Endothelial cell of umbilical vein (primary cell): Measurements from ENCODE around the gene HSPA12A. TPM values are rescaled to one million over a fixed set of nuclear protein-coding genes. Genes with fewer than 3 reads are reported as not detected.

Experiments
- BruUV-seq: library from RNA; stranded (reverse); fragments of 400-500 nt; replicated peaks from 2 replicates; lab custom pipeline; 2021; lab: Mats Ljungman, UMichigan
- CTCF ChIA-PET: fragments of 300-600, 350-600 bp; sonication (Branson Sonifier 250); formaldehyde crosslinking; loops from one replicate; lab custom pipeline; 2021; ENCODE audit warnings: antibody characterized with exemption, inconsistent platforms; lab: Charles Lee
- POLR2A ChIA-PET: fragments of 300-600, 350-600 bp; sonication (Branson Sonifier 250); formaldehyde crosslinking; loops from one replicate; lab custom pipeline; 2021; ENCODE audit warnings: antibody characterized with exemption, inconsistent platforms; lab: Charles Lee
- DNase-seq: peaks from one replicate; pipeline ENCODE4 v3.0.0-alpha.2; 2011; ENCODE audit warnings: low read depth, low spot score
- FAIRE-seq: peaks from 2 replicates; lab custom pipeline; 2011; peaks lifted over from hg19 to GRCh38; lab: Jason Lieb, UNC
- H2AFZ ChIP-seq: 2 replicates; pipeline ENCODE4 v1.6.0; 2012; ENCODE audit warnings: low read depth, low read length, control low read depth, inconsistent platforms
- H3K27ac ChIP-seq: 2 replicates; pipeline ENCODE4 v1.5.1; 2011; ENCODE audit warnings: low read depth, mild to moderate bottlenecking, control low read depth, low read length, moderate library complexity; ENCODE audit not compliant: insufficient read depth
- H3K27me3 ChIP-seq, 2 experiments: 2 replicates each; pipeline versions ENCODE4 v1.6.0 to v1.6.1; 2011; ENCODE audit warnings: low read length in 2 of 2, mixed read lengths in 1 of 2; ENCODE audit not compliant: control insufficient read depth in 2 of 2, insufficient read depth in 2 of 2
- H3K36me3 ChIP-seq, 2 experiments: 2 replicates in 1 of 2; 3 replicates in 1 of 2; pipeline ENCODE4 v1.5.1; 2011; ENCODE audit warnings: low read length in 2 of 2, mild to moderate bottlenecking in 1 of 2, moderate library complexity in 1 of 2; ENCODE audit not compliant: control insufficient read depth in 2 of 2, insufficient read depth in 2 of 2; ENCODE audit errors: extremely low read depth in 1 of 2
- H3K4me1 ChIP-seq: 3 replicates; pipeline ENCODE4 v1.5.1; 2011; ENCODE audit warnings: mild to moderate bottlenecking, low read length; ENCODE audit not compliant: control insufficient read depth, insufficient read depth; ENCODE audit errors: extremely low read depth
- H3K4me2 ChIP-seq: 2 replicates; pipeline ENCODE4 v1.6.1; 2011; ENCODE audit warnings: low read length, control low read depth, mixed read lengths; ENCODE audit not compliant: insufficient read depth
- H3K4me3 ChIP-seq, 3 experiments: fragments of 200-600 bp in 1 of 3; sonication (generic), shearing (Covaris generic) in 1 of 3; replicated peaks in 1 of 3; 2 replicates each; pipeline ENCODE4 v1.5.1; 2011 to 2016; ENCODE audit warnings: control low read depth in 3 of 3, low read length in 3 of 3, mild to moderate bottlenecking in 2 of 3, inconsistent platforms in 1 of 3, low read depth in 1 of 3, moderate library complexity in 1 of 3; ENCODE audit not compliant: insufficient read depth in 1 of 3
- H3K79me2 ChIP-seq: 2 replicates; pipeline ENCODE4 v1.6.0; 2012; ENCODE audit warnings: low read length, inconsistent platforms; ENCODE audit not compliant: control insufficient read depth, insufficient read depth
- H3K9ac ChIP-seq: replicated peaks from 2 replicates; pipeline ENCODE3; 2011; ENCODE audit warnings: low read length, control low read depth; ENCODE audit not compliant: insufficient read depth; ENCODE audit errors: extremely low read depth
- H3K9me1 ChIP-seq: replicated peaks from 3 replicates; pipeline ENCODE4 v1.6.0; 2011; ENCODE audit warnings: mild to moderate bottlenecking, low read length; ENCODE audit not compliant: control insufficient read depth, insufficient read depth; ENCODE audit errors: extremely low read depth
- H3K9me3 ChIP-seq: replicated peaks from 2 replicates; pipeline ENCODE4 v1.5.1; 2012; ENCODE audit warnings: low read length, inconsistent platforms; ENCODE audit not compliant: control insufficient read depth, insufficient read depth
- H4K20me1 ChIP-seq: replicated peaks from 2 replicates; pipeline ENCODE3; 2011; ENCODE audit warnings: mild to moderate bottlenecking, low read length; ENCODE audit not compliant: control insufficient read depth, insufficient read depth; ENCODE audit errors: extremely low read depth
- CTCF ChIP-seq, 2 donors: IDR thresholded peaks; 1 replicate in 1 of 2; 2 replicates in 1 of 2; pipeline ENCODE4 v1.5.1; 2011; ENCODE audit warnings: low read length in 2 of 2, mild to moderate bottlenecking in 2 of 2, moderate library complexity in 2 of 2, control low read depth in 1 of 2, inconsistent platforms in 1 of 2, low read depth in 1 of 2; ENCODE audit not compliant: insufficient read depth in 1 of 2; ENCODE audit errors: extremely low read depth in 1 of 2
- EZH2 ChIP-seq: IDR thresholded peaks from 2 replicates; pipeline ENCODE4 v1.6.1; 2012; ENCODE audit warnings: borderline replicate concordance, low read depth, mild to moderate bottlenecking, moderate library complexity, low read length, inconsistent platforms; ENCODE audit not compliant: severe bottlenecking
- FOS ChIP-seq: IDR thresholded peaks from 2 replicates; pipeline ENCODE4 v1.6.1; 2011; ENCODE audit warnings: mild to moderate bottlenecking, low read length, moderate library complexity, borderline replicate concordance; ENCODE audit not compliant: insufficient read depth
- GATA2 ChIP-seq: IDR thresholded peaks from 2 replicates; pipeline ENCODE4 v1.7.0; 2011; ENCODE audit warnings: low read depth, mild to moderate bottlenecking, moderate library complexity, mixed read lengths, low read length; ENCODE audit not compliant: insufficient read length, insufficient read depth
- JUN ChIP-seq: IDR thresholded peaks from 2 replicates; pipeline ENCODE4 v1.6.1; 2011; ENCODE audit warnings: borderline replicate concordance, low read depth; ENCODE audit not compliant: insufficient read length, insufficient read depth
- MAX ChIP-seq: IDR thresholded peaks from 2 replicates; pipeline ENCODE4 v1.6.1; 2011; ENCODE audit not compliant: insufficient read depth, insufficient read length
- MYC ChIP-seq: IDR thresholded peaks from one replicate; pipeline ENCODE4 v1.6.1; 2011; ENCODE audit warnings: mild to moderate bottlenecking, low read depth, low read length
- POLR2A ChIP-seq: IDR thresholded peaks from 2 replicates; pipeline ENCODE4 v1.6.1; 2012; ENCODE audit warnings: low read depth, mild to moderate bottlenecking, control low read depth, low read length
- POLR2AphosphoS5 ChIP-seq: IDR thresholded peaks from 2 replicates; pipeline ENCODE4 v1.6.1; 2012; ENCODE audit warnings: low read depth, mild to moderate bottlenecking, control low read depth, low read length, moderate library complexity; ENCODE audit not compliant: insufficient read depth
- dilution Hi-C: fragments of 300-500 bp; cut with MboI; formaldehyde crosslinking; loops from one replicate; pipeline ENCODE4 v1.15.0; 2019; ENCODE audit warnings: low sequenced_read_pairs; ENCODE audit not compliant: extremely low pct_ligation_motif_present
- intact Hi-C: fragments of 100-400 bp; cut with micrococcal nuclease; formaldehyde crosslinking; loops from one replicate; pipeline ENCODE4 v1.10.0; 2022
- polyA plus RNA-seq, 4 experiments: library from polyadenylated mRNA; depleted of rRNA in 3 of 4; stranded (reverse) in 3 of 4; unstranded in 1 of 4; fragments of >200 nt; gene quantifications; 2 replicates each; pipeline versions ENCODE4 v1.2.1 to v1.2.3, GENCODE V29; 2011 to 2012; ENCODE audit warnings: missing spikeins in 1 of 4
- total RNA-seq: library from RNA; stranded (reverse); gene quantifications from 2 replicates; pipeline ENCODE4 v1.2.3, GENCODE V29; 2021

HSPA12A gene
- total and polyA plus RNA-seq, 2 donors (not counting 3 experiments of a cell fraction or from before 2014, with no cell fraction given) = 0.22 to 0.29 TPM

GRCh38 chr10:116626815-116627214, 115.6 kb downstream of the HSPA12A start:
- no peaks in the 10 kb centered on the region for H3K4me1 ChIP-seq
- no peaks in the 10 kb centered on the region for H3K27me3 ChIP-seq
- no peak for DNase-seq
- dilution Hi-C loops = no loop called here
- no peaks in the 10 kb centered on the region for H3K9me3 ChIP-seq
- H3K9ac ChIP-seq = no peak overlapping the region
- H2AFZ ChIP-seq = no peak overlapping the region
- no peaks in the 10 kb centered on the region for H3K36me3 ChIP-seq
- no peak overlapping the region for H3K27ac ChIP-seq
- TF ChIP-seq GATA2 (no peak), MYC (no peak), JUN (no peak), POLR2A (no peak), FOS (no peak), MAX (no peak), CTCF (IDR thresholded peaks at IDR 0.05; ENCODE audit: extremely low read depth in 1 of 2, insufficient read depth in 1 of 2, low read depth in 1 of 2, low read length in 2 of 2) (no peak), POLR2AphosphoS5 (no peak), EZH2 (no peak)
- no peak for FAIRE-seq
- intact Hi-C loops = no loop called here
- no TSS peak for BruUV-seq
- ChIA-PET POLR2A (no interaction called here), CTCF (no interaction called here)
- no peak overlapping the region for H3K4me2 ChIP-seq
- no peaks in the 10 kb centered on the region for H3K9me1 ChIP-seq
- no peaks in the 10 kb centered on the region for H4K20me1 ChIP-seq
- no peaks in the 10 kb centered on the region for H3K79me2 ChIP-seq
- no peak overlapping the region for H3K4me3 ChIP-seq
